HG03442 (cell line): ENCODE results near the gene CLN3.
A peak's percentile ranks its signal among the peaks of the same experiment; 100 is the strongest.
"Not testable (repeated sequence)": the region's sequence is repeated elsewhere in the genome, so short reads cannot be mapped to it uniquely, and the experiment has no call there.

Experiments used
- ATAC-seq: cut with Tn5 transposase; IDR thresholded peaks from one replicate; pipeline ENCODE4 v1.9.1; 2021; ENCODE audit warnings: mild to moderate bottlenecking, moderate library complexity; ENCODE audit not compliant: unreplicated experiment

CLN3 gene

DNA sequence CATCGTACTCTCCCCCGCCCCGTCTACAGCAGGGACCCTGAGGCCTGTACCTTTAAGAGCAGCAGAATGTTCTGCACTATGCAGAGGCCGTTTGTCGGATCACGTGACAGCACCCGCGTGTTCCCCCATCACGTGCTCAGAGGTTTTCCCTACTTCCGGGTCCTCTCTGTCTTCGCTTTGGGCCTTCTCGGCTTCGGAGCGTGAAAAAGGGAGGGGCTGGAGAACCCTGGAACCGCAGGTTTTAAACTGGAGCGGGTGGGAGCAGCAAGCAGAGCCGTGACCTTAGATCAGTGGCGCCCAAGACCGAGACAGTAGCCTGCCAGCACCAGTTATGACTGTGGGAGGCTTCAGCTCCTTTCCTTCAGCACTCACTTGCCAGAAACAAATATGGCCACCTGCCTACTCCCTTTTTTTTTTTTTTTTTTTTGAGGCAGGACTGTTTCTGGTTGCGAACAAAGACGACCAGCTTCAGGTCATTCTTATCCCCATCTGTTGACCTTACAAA lies at the start of gene CLN3:
Gene CLN3 (minus strand): TSS at position 105 of the 505 bp plus-strand sequence. CDS start 315 bp downstream, outside the sequence.
- ATAC-seq = peak; percentile 73

GRCh38 chr16:28540346-28540745 lies 48.5 kb upstream of the CLN3 start:
- ATAC-seq = no peak

DNA sequence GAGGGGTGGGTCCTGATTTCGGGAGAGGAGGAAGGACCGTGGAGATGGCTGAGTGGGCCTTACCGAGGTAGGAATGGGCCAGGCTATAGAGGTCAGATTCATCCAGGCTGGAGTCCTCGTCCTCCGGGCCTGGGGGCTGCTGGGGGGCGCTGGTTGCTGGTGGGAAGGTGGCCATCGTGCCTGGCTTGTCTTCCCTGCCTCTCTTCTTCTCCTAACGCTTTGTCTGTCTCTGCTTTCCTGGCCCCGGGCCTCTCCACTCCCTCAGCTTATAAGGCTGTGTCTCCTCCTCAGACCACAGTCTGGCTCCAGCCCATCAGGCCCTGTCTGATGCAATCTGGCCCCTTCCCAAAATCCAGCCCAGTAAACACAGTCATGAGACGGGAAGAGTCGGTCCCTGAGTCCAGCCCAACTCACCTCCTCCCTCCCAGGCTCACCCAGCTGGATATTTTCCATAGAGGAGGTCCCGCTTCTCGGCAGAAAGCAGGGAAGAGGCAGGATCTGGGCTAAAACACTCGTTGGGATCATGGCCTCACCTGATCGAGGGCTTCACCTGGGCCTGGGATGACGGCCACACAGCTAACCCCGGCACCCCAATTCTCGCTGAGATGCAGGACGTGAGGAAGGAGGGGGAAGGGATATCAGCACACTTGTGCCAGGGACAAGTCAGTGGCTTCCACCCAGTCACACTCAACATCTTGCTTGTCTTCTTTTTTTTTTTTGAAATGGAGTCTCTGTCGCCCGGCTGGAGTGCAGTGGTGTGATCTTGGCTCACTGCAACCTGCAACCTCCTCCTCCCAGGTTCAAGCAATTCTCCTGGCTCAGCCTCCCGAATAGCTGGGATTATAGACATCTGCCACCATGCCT lies 47.1 kb upstream of the CLN3 start, which contains the start of gene NUPR1:
Gene NUPR1 (minus strand): TSS at position 242 of the 864 bp plus-strand sequence. CDS start 67 bp downstream, at position 175.
- ATAC-seq = no peak

DNA sequence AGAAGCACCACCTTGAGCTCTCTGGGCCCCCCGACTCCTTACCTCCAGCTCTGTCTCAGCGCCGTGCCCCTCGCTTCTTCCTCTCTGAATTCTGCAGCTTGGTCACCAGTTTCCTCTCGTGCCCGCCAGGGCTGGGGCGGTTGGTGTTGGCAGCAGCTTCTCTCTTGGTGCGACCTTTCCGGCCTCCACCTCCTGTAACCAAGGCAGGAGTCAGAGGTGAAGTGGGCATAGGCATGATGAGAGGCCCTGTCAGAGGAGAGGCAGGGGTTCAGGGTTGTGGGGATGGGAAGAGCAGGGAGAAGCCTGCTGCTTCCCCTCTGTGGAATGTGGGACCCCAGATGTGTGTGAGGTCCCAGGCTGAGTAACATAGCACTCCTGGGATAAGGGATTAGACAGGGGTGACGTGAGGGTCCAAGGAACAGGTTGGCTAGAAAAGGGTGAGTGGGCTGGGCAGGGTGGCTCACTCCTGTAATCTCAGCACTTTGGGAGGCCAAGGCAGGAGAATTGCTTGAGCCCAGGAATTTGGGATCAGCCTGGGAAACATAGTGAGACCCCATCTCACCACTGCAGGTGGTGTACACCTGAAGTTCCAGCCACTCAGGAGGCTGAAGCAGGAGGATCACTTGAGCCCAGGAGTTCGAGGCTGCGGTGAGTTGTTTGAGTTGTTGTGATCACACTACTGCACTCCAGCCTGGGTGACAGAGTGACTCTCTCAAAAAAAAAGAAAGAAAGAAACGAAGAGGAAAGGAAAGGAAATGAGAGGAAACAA lies 46.3 kb upstream of the CLN3 start:
- ATAC-seq = no peak

- no peak for ATAC-seq
Measured at GRCh38 chr16:28537076-28537475, 45.2 kb upstream of the CLN3 start.

DNA sequence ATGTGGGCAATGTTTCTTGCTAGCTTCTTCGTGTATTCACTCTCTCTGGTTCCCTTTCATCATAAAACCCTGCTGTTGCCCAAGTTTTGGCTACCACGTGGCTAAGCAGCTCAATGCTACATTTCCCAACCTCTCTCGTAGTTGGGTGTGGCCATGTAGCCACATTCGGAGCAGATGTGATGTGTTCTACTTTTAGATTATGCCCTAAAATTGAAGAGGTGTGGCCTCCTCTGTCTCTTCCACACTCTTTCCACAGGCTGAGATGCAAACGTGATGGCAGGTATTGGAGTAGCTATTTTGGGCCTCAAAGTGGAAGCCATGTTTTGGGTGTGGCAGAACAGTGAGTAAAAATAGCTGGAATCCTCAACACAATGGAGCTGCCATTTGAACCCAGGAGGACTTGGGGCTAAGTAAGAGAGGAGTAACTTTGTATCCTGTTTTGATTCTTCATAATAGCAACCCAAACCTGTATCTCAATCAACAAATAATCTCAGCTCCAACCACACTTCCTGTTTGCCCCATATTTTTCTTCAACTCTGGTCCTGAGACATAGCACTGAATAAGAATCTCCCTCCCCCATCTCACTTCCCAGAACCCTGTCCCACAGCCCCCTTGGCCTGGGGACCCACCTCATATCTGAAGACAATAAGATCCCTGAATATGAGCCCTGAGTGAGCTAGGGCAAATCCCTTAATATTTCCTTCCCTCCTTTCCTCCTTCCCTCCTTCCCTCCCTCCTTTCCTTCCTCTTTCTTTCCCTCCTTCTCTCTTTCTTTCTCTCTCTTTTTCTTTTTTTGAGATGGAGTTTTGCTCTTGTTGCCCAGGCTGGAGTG lies 42.9 kb upstream of the CLN3 start:
- ATAC-seq = no peak

DNA sequence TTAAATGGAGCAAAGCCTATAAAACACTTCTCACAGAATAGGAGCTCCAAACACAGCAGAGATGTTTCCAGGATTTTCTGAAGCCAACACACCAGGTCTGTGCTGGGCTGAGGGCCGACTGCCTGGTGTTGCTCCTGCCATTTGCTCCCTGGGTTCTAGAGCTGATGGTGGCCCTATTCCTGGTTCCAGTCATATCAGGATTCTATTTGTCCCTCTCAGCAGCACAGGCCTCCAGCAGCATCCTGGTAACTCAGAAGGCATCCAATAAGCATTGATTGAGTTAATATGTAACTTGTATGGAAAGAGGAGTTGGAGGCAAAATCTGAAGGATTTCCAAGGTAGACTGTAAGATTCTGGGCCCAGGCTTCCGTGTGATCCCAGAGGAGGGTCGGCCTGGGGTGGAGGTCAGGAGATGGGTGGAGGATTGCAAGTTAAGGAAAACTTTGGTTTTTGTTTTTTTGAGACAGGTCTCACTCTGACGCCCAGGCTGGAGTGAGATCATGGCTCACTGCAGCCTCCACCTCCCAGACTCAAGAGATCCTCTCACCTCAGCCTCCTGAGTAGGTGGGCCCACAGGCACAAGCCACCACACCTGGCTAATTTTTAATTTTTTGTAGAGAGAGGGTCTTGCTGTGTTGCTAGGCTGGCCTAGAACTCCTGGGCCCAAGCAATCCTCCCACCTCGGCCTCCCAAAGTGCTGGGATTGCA lies 41.2 kb upstream of the CLN3 start:
- ATAC-seq = no peak

DNA sequence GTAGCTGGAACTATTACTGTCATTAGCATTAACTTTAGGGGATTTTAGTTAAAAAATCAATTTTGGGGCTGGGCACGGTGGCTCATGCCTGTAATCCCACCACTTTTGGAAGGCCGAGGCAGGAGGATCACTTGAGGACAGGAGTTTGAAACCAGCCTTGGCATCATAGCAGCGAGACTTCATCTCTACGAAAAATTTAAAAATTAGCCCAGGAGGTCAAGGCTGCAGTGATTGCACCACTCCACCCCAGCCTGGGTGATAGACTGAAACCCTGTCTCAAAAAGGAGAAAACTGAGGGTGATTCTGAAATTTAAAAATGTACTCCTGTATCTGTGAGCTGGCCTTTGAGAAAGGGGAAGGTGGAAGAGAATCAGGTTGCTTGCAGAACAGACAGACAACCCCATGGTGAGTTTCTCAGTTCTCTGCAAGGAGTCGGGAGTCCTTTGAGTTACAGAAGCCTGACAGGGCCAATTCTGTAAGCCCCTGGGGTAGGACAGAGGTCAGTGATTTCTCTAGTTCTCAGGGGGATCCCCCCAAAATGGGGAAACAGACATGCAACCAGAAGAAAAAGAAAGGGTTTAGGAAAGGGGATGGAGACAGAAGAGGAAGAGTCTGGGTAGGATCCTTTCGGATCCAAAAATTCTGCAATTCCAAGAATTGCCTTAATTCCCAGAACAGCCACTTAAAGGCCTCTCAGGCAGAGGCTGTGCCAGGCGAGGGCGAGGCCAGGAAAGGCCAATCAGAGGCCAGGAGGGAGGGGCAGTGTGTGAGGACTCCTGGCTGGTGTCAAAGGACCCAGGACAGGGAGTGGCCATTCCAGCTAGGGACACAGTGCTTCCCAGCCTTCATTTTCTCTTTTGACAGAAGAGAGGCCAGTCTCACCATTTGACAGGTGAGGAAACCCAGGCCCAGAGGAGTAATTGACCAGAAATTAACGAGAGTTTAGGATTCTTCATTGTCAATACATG lies 40.2 kb upstream of the CLN3 start:
- no peak for ATAC-seq

GRCh38 chr16:28529124-28529523 lies 37.2 kb upstream of the CLN3 start:
- ATAC-seq = no peak

- ATAC-seq = no peak
Measured at GRCh38 chr16:28528463-28528867, 36.6 kb upstream of the CLN3 start.

- ATAC-seq = no peak
Measured at GRCh38 chr16:28527985-28528384, 36.1 kb upstream of the CLN3 start.

DNA sequence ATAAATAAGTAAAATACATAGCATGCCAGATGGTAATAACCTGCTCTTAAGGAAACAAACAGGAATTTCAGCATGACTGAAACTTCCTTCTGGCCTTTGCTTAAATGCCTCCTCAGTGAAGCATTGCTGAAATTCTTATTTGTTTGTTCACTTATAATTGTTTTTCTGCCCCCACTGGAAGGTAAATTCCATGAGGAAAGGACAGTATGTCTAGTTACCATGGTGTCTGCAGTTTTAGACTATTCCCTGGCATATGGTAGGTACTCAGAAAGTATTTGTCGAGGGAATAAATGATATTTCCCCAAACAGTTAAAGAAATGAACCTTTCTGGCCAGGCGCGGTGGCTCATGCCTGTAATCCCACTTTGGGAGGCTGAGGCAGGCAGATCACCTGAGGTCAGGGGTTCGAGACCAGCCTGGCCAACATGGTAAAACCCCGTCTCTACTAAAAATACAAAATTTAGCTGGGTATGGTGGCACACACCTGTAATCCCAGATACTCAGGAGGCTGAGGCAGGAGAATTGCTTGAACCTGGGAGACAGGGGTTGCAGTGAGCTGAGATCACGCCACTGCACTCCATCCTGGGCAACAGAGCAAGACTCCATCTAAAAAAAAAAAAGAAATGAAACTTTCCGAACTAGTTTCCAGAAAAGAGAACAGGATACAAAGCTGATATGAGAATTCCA lies 35.4 kb upstream of the CLN3 start:
- ATAC-seq = not testable (repeated sequence)

GRCh38 chr16:28526201-28527099 lies 34.6 kb upstream of the CLN3 start:
- ATAC-seq = no peak

GRCh38 chr16:28524681-28525171 lies 32.9 kb upstream of the CLN3 start:
- no peak for ATAC-seq

DNA sequence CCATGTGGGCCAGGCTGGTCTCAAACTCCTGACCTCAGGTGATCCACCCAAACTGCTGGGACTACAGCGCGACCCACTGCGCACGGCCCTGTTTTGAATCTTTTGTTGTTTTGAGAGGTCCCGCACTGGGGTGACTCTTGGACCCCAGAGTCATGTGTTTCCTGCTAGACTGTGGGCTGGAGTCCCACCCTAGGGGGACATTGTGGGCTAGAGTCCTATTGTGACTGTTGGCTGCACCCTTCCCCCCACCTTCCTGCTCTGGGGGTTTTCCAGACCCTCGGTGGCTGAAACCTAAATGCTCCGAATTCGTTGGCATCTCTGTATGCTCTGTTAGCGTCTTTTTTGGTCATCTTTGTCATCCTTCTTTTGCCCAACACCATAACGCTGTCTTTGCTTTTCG lies 30.9 kb upstream of the CLN3 start:
- no peak for ATAC-seq

- ATAC-seq = no peak
Measured at GRCh38 chr16:28521436-28521835, 29.6 kb upstream of the CLN3 start.

DNA sequence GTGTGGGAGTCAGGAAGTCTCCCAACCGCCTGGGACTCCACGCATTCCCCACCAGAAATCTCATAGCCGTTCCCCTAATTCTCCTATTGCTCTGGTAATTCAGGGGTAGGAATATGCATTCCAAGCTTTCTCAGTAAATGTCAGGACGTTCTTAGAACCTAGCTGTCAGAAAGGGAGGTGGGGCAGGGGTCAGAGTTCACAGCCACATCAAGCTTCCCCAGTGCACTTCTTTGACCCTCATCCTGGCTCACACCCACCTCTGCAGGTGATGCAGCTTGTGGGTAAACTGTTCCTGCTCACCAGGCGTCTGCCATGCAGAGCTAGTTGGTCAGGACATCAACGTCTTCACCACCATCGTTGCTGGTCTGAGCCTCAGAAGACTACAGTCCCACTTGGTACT lies 28.8 kb upstream of the CLN3 start:
- ATAC-seq = no peak
